Activated CD8-positive, alpha-beta memory T cell treated with anti-CD3 and anti-CD28 coated beads, Interleukin-2, amount 50 U/mL, for 1 hour (primary cell): ENCODE data around the gene TRPC1.
"Not testable (repeated sequence)": the region's sequence is repeated elsewhere in the genome, so short reads cannot be mapped to it uniquely, and the experiment has no call there.

Experiments
- DNase-seq: peaks from one replicate; pipeline ENCODE4 v3.0.0-alpha.2; 2020; ENCODE audit errors: extremely low read depth

Gene TRPC1

DNA sequence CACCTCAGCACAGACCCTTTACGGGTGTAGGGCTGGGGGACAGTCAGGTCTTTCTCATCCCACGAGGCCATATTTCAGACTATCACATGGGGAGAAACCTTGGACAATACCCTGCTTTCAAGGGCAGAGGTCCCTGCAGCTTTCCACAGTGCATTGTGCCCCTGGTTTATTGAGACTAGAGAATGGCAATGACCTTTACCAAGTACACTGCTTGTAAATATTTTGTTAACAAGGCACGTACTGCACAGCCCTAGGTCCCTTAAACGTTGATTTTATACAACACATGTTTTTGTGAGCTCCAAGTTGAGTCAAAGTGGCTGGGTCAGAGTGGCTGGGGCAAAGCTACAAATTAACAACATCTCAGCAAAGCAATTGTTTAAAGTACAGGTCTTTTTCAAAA, 28.8 kb downstream of the TRPC1 start:
- DNase-seq: not testable (repeated sequence)

DNA sequence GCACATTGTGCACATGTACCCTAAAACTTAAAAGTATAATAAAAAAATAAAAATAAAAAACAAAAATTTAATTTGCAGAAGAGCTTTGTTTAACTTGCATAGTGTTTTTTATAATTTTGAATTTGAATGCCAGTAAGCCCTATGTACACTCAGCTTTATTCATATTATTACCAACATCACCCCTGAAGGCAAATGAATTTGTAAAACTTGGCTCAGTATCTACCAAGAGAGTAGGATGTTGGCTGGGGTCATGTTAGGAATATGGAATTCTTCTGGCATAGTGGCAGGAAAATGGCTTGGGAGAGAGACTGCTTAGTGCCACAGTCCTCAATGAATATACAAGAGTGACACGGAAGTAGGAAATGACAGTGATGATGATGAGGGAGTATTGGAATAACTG, 30.7 kb downstream of the TRPC1 start:
- no peak for DNase-seq

DNA sequence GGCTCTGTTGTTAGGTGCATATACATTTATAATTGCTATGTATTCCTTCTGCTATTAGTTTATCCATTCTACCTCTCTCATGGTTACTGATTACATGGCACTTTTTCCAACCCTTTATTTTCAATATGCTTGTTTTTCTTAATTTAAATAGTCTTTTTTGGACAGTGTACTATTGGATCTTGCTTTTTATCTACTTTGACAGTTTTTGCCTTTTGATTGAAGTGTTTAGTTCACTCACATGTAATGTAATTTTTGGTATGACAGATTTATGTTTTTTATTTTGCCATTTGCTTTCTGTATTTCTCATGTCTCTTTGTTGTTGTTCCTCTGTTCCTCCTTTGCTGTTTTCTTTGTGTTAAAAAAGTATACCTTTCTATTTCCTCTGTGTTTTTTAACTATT, 44.5 kb downstream of the TRPC1 start:
- DNase-seq: no peak

DNA sequence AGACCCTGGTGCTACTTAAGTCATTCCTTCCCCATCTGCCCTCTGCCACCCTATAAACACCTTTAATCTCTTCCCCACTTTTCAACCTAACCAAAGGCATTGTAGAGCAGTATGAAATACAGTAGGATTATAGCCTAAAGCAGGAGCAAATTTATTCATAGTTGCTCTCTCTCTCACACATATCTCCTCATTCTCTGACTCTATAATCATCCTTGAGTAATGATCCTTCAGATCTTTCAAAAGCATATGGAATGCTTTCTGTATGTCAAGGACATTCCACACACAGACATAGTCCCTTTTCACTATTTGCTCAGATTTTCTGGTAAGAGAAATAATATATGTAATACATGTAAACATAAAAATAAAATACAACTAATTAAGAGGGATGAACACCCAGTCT, 54.1 kb downstream of the TRPC1 start:
- no peak for DNase-seq

DNA sequence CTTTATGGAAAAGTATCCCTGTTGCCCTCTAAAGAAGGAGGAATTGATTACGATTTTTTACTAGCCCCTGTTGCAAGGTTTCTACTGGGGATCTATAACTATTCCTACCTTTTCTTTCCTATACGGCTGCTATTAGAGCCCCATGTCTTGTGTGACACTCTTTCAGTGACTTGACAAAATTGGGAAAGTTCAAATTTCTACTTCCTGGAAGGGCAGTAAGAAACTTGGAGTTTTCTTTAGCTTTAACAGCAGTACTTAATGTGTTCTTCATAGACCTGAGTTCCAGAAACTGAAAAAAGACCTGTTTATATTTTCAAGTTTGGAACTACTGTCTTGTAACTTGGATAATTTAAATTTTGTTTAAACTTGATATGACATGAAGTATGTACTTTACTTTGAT, 54.7 kb downstream of the TRPC1 start:
- DNase-seq: no peak

DNA sequence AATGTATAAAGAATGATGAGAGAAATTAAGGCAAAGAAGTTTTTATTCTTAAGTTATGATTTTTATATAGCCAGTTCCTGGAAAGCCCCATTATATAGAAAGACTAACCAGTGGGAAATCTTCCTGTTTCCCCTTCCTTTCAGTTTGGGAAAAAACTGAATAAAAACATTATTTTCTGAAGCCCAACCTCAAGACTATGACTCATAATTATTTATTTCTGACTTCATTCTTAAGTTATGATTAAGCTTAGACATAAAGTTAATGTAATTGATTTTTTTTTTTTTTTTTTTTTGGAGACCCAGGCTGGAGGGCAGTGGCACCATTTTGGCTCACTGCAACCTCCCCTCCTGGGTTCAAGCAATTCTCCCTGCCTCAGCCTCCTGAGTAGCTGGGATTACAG, 55.8 kb downstream of the TRPC1 start:
- no peak for DNase-seq

DNA sequence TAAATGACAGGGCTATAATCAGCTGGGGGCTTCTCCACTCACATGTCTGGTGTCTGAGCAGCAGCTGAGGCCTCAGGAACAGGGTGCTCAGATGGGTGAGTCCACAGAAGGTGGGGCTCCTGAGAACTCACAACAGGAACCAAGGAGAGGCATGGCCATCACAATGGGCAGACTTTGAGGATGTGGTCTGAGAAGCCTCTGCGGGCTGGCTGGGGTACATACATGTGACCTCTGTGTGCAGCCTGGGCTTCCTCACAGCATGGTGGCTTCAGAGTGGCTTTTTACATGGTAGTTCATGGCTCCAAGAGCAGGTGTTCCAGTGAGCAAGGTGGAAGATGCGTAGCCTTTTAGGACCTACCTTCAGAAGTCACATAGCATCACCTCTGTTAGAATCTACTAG, 58.8 kb downstream of the TRPC1 start:
- no peak for DNase-seq

DNA sequence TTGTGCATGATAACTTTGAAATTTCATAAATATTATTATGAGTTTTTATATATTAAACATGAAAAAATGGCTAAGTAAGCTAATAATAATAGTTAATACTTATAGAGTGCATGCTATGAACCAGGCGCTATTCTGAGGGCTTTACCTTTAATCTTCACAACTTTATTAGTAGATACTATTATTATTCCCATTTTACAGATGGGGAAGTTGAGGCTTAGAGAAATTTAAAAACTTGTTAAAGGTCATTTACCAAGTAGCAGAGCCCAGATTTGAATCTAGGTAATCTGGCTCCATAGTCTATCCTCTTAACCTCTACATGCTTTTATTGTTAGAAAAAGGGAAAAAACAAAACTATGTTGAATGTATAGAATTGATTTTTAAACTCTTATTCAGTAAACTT, 60.4 kb downstream of the TRPC1 start:
- no peak for DNase-seq

DNA sequence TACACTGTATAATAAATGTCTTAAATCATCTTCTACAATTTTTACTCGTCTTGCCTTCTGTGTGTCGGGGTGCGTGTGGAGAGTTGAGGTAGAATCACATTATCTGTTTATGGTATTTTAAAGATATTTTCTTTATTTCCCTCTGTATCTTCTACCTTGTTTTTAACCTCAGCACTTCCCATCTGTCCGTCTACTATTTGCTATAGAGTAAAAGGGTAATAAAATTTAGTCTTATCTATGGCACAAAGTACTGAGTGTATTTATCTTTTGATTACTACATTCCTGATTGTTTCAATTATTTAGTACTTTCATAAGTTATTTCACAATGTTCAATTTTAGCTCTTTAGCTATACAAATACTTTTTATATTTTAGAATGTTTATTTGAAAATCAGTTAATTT, 62.2 kb downstream of the TRPC1 start:
- no peak for DNase-seq

DNA sequence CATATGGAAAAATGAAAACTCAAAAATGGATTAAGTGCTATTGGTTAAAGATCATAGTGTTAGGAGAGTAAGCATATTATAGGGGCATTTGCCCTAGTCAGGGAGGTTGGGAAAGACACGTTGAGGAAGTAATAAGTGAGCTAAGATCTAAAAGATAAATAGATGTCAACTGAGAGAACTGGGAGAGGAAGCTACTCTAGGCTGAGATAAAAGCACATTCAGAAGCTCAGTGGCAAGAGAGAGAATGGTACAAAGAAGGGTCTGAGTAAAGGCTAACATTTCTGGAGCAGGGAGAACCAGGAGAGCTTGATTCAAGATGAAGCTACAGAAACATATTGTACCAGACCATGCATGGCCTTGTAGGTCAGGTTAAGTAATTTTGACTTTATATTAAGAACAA, 63.9 kb downstream of the TRPC1 start:
- DNase-seq: no peak

DNA sequence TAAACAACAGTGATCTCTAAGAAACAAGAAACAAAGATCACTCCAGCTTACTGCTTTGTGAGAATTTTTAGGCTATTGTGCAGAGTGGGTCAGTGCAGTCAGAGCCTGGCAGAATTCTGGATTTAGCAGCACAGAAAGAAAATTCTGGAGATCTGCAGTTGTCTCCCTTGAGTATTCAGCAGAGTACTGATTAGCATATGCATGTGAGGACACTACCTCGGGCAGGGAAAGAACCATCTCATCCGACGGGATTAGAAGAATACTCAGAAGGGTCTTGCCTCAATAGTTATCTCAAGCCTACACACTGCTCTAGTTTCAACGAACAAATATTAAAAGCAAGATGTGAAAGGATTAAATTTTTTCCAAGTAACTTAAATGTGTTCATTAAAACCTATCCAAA, 70.7 kb downstream of the TRPC1 start:
- DNase-seq: no peak

DNA sequence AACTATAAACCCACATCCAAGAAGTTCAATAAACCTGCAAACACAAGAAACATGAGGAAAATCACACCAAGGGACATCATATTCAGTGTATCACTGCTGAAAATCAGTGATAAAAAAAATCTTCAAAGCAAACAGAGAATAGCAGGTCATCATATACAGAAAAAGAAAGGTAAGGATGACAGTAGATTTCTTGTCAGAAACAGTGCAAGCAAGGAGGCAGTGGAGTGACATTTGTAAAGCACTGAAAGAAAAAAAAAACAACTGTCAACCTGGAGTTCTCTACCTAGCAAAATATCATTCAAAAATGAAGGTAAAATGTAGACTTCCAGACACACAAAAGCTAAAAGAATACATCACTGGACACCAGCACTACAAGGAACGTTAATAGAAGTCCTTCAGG, 71.5 kb downstream of the TRPC1 start:
- DNase-seq: no peak

DNA sequence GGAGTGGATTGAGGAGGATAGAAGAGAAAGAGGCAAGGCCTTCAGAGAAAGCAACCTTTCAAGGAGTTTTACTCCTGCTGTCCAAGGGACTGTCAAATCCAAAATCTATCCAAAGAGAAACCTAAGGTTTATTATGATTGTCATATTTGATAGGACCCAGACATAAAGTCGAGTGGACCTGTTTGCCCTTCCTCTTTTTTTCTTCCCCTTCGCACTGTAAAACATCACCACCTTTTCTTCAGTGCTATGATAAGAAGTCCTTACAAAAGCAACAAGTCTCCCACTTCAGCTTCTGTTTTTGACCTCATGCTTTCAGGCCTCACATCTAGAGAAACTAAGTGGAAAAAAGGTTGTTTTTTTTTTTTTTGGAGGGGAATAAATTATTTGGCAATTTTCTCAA, 73.0 kb downstream of the TRPC1 start:
- DNase-seq: no peak

DNA sequence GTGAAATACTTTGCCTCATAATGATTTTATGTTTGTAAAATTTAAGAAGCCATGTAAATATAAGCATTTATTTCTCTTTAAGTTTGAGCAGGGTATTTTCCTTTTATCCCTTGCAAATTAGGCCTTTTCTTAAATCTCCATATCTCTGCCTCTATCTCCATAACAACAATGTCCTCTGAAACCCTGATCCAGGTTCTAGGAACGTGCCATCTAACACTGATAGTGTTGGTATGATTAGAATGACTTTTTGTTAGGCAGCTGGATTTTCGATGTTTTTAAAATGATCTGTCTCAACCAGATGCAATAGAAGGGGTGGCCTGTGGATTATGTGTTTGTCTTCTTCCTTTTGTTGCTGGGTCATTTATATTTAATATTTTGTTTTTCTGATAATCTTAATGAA, 77.9 kb downstream of the TRPC1 start:
- DNase-seq: no peak

DNA sequence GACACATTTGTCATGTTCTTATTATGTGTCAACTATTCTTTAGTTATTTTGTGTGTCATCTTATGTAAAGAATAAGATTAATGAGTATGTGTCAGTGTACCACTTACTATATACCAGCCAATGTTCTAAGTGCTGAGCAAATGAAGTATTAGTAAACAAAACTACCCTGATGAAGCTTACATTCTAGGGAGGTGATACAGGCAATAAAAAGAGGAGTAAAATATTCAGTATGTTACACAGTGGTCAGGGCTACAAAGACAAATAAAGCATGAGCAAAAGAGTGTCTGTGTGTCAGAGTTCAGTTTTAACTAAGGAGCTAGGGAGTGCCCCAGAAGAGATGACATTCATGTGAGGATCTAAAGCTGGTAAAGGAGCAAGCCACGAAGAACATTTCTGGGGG, 79.1 kb downstream of the TRPC1 start:
- no peak for DNase-seq

DNA sequence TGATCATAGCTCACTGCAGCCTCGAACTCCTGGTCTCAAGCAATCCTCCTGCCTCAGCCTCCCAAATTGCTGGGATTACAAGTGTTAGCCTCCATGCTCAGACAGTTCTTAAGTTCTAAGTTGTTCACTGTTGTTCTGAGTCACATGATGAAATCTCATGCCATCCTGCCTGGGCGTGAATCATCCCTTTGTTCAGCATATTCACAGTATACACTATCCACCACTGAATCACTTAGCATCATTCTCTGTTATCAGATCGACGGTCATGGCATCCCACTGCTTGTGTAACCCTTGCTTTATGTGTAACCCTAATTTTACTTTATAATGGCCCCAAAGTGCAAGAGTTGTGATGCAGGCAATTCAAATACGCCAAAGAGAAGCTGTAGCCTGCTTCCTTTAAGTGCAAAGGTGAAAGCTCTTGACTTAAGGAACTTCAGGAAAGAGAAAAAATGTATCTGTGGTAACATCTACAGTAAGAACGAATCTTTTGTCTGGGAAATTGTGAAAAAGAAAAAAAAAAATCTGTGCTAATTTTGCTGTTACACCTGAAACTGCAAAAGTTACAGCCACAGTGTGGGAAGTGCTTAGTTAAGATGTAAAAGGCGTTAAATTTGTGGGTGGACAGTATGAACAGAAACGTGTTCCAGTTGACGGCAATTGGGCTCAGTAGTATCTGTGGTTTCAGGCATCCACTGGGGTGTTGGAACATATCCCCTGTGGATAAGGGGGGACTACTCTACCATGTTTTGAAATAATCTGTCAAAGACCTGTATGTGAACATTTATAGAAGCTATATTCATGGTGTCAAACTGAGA, 84.5 kb downstream of the TRPC1 start:
- no peak for DNase-seq

DNA sequence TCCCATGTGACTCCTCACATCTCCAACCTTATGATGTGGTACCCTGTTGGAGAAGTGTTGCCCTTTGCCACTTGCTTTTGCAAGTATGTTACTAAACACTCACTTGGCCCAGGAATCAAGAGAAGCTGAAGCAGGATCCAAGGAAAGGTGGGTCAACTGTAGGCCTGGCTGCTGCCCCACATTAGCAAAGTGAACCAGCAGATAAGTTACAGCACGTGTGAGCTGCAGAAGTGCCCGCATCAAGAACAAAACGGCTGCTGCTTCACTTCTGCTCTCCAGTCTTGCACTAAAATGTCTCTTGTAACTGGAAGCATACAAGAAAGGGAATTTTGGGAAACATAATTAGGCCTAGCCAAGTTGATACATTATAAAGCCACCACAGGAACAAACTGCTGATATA, 85.4 kb downstream of the TRPC1 start:
- DNase-seq: no peak

DNA sequence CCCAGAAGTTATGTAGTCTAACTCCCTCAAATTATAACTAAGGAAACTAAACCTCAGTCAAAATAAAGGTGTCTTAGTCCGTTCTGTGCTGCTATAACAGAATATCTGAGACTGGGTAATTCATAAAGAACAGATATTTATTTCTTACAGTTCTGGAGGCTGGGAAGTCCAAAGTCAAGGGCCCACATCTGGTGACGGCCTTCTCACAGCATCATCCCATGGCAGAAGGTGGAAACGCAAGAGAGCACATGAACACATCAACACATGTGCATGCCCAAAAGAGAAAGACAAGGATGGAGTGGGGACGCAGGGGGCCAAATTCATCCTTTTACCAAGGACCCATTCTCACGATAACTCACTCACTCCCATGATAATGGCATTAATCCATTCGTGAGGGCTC, 92.0 kb downstream of the TRPC1 start:
- no peak for DNase-seq

DNA sequence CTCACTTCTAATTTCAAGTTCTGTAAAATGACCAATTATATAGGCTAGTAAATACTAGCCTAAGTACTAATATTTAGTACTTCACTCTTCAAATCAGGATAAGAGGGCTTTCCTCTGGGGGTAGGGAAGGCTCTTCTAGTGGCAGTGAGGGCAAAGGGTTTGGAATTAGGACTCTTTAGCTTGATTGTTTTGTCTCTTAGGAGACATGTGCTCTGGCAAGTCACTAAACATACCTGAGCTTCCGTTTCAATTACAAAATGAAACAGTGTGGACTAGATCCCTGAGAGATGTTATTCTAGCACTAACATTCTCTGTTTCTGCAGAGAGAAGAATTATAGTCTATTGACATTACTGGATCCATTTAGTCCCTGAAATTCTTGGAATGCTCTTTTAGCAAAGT, 93.5 kb downstream of the TRPC1 start:
- DNase-seq: no peak

DNA sequence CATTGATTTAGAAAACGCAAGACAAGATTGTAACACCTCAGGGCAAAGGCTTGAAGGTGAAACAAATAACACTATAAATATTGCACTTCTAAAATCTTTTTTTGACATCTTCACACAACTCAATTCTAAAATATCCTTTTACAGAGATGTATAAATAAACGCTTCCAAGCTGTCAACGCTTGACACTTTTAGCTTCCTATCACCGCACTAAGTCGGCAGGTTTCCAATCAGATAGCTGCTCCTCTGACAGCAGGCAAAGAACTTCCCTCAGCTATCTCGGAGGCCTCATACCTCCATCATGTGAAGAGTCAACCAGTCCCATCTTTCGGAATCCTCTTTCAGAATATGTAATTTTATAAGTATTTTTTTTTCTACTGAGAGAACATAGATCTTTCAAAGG, 94.1 kb downstream of the TRPC1 start:
- DNase-seq: no peak

DNA sequence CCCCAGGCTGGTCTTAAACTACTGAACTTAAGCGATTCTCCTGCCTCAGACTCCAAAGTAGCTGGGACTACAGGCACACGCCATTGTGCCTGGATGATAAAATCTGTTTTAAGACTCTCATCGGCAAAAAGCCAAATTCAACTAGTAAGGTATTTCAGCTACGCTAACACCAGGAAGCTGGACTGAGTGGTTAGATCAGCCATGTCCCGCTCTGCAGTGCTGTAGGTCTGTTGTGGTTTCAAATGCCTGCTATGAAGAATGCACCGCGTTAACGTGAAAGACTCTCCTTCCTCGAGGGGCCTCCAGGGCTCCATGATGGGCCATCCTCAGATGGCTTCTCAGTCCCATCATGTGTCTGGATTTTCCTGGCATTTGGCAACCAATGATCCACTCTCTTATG, 94.8 kb downstream of the TRPC1 start:
- no peak for DNase-seq

DNA sequence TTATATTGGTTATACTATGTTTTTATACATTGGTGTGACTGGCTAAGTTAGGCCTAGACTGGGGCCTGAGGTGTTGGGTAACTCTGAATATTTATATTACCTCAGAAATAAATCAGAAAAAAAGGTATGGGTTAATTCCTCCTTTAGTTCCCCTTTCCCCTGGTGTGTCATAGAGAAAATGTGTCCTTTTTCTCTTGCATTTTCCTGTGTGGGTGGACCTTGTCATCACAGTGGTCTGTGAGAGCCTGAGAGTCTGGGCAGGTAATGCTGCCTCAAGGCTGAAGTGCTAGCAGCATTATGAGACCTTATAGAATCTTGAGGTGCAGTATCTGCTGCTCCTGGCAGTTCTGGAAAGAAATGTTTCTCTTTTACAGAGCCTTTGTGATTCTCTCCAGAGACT, 95.3 kb downstream of the TRPC1 start:
- DNase-seq: no peak

DNA sequence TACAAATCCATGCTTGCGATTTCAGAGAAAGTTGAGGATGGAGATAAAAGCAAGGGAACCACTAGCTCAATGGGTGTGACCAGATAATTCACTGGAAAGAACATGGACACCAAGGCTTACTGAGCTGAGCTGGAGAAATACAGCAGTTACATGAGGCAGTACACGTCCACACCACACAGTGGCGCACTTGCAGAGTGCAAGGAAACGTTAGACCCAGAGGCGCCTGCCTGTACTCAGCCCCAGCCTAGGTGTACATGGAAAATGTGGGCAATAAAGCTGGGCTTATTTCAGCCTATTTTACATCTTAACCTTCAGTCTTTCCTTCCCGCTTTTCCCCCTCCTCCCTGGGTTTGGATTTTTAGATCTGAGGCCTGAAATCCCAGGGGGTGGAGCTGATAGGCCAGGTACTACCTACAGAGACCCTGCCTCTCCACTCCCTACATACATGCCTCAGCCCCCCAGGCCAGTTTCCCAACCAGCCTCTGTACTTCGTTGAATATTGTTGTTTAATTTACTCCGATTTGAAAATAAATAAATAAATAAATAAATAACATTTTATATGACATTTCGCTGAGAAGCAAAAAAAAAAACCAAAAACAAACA, 105.0 kb downstream of the TRPC1 start:
- no peak for DNase-seq

DNA sequence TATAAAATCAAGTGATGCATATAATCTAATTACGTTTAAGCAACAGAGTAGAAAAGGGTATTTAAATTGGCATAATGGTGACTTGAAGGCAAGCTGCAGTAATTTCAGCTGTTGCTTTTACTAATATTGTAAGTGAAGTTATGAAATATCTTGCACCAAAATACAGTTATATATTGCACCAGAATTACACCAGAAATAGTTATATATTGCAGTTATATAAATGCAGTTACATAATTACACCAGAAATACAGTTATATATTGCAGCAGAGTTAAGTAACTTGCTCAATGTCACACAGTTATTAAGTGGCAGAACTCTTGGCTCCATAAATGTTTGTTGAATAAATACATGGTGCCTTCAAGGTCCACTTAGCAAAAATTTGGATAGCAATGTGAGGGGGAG, 113.7 kb downstream of the TRPC1 start:
- no peak for DNase-seq
